Left lung (tissue), 10 donors: ENCODE results near the gene KRTAP10-1. TPM values are rescaled to one million over a fixed set of nuclear protein-coding genes. Genes with fewer than 3 reads are reported as not detected.

ENCODE experiments used
- ATAC-seq: fragments of 200-7000 bp; cut with Tn5 transposase; one replicate; pipeline ENCODE4 v1.9.1; 2020; ENCODE audit warnings: moderate library complexity
- DNase-seq, 4 donors: peaks; one replicate each; pipeline ENCODE4 v3.0.0-alpha.2; 2013 to 2020
- H3K27ac ChIP-seq, 2 donors: fragments of 200-600 bp; sonication (generic) in 1 of 2; one replicate each; pipeline versions ENCODE4 v1.5.0 to v1.8.0; 2020 to 2021
- H3K27me3 ChIP-seq, 2 donors: fragments of 200-600 bp; sonication (generic) in 1 of 2; one replicate each; pipeline versions ENCODE4 v1.5.0 to v1.8.0; 2020 to 2021
- H3K36me3 ChIP-seq, 2 donors: fragments of 200-600 bp; sonication (generic) in 1 of 2; one replicate each; pipeline versions ENCODE4 v1.5.0 to v1.8.0; 2020 to 2021
- H3K4me1 ChIP-seq, 2 donors: fragments of 200-600 bp; one replicate each; pipeline ENCODE4 v1.8.0; 2021
- H3K4me3 ChIP-seq, 2 donors: fragments of 200-600 bp; sonication (generic) in 1 of 2; one replicate each; pipeline versions ENCODE4 v1.5.0 to v1.8.0; 2020 to 2021; ENCODE audit warnings: mild to moderate bottlenecking in 1 of 2
- H3K9me3 ChIP-seq, 2 donors: fragments of 200-600 bp; sonication (generic) in 1 of 2; one replicate each; pipeline versions ENCODE4 v1.5.0 to v1.8.0; 2020 to 2021
- CTCF ChIP-seq, 2 donors: fragments of 200-600 bp; sonication (generic) in 1 of 2; IDR thresholded peaks; one replicate each; pipeline versions ENCODE4 v1.5.0 to v1.8.0; 2021; ENCODE audit warnings: antibody characterized with exemption in 2 of 2
- intact Hi-C, 2 donors: fragments of 100-400 bp; cut with DNase I; formaldehyde crosslinking; loops; one replicate each; pipeline versions ENCODE4 v1.11.2 to v1.14.2; 2022
- polyA plus RNA-seq, 6 donors: library from polyadenylated mRNA; unstranded; fragments of 120-200 nt; gene quantifications; one replicate each; pipeline ENCODE4 v1.2.1, GENCODE V29; 2013; ENCODE audit not compliant: insufficient read length in 6 of 6
- total RNA-seq, 2 donors: library from RNA; stranded (reverse); fragmentation: NEBNext Ultra II Directional; extraction: Animal tissue kit (Norgen Biotek cat#: 25700); gene quantifications; one replicate each; pipeline ENCODE4 v1.2.1, GENCODE V29; 2021
- donor health status: DM: no; HTN: yes; CAD: no.
- donor health status: DM: no; HTN: no; CAD: no.

Gene KRTAP10-1
- total and polyA plus RNA-seq, 8 donors: not detected

GRCh38 chr21:44557491-44558328 lies 17.7 kb upstream of the KRTAP10-1 start:
- H3K36me3 ChIP-seq: no peaks in the 10 kb centered on the region
- peaks cover 0 to 7% of the 10 kb centered on the region in 2 donors for H3K9me3 ChIP-seq
- intact Hi-C loops: no loop called here
- H3K27me3 ChIP-seq: peaks cover 4 to 36% of the 10 kb centered on the region in 2 donors
- DNase-seq (peak in 1 of 4 donors; percentile 70), ATAC-seq (no peak)
- H3K27ac ChIP-seq: no peak overlapping the region
- no peak overlapping the region for H3K4me3 ChIP-seq
- no peaks in the 10 kb centered on the region for H3K4me1 ChIP-seq
- no peak for TF ChIP-seq CTCF (IDR thresholded peaks at IDR 0.05)

- ATAC-seq (no peak), DNase-seq (peak in 1 of 4 donors; percentile 24)
- H3K4me3 ChIP-seq: no peak overlapping the region
- intact Hi-C loops: no loop called here
- H3K4me1 ChIP-seq: no peaks in the 10 kb centered on the region
- no peak overlapping the region for H3K27ac ChIP-seq
- peaks cover 4 to 44% of the 10 kb centered on the region in 2 donors for H3K27me3 ChIP-seq
- no peak for TF ChIP-seq CTCF (IDR thresholded peaks at IDR 0.05)
- no peaks in the 10 kb centered on the region for H3K36me3 ChIP-seq
- H3K9me3 ChIP-seq: peaks cover 0 to under 1% of the 10 kb centered on the region in 2 donors
Observed at GRCh38 chr21:44556879-44557278, 16.9 kb upstream of the KRTAP10-1 start.

- H3K4me3 ChIP-seq: no peak overlapping the region
- DNase-seq (peak in 1 of 4 donors; percentile 30), ATAC-seq (no peak)
Observed at GRCh38 chr21:44555200-44555875, 15.3 kb upstream of the KRTAP10-1 start.

GRCh38 chr21:44552681-44553080 lies 12.7 kb upstream of the KRTAP10-1 start:
- Histone ChIP-seq H3K27ac (no peak overlapping the region), H3K36me3 (no peaks in the 10 kb centered on the region), H3K4me1 (no peaks in the 10 kb centered on the region), H3K9me3 (no peaks in the 10 kb centered on the region), H3K4me3 (no peak overlapping the region), H3K27me3 (peaks cover 4 to 77% of the 10 kb centered on the region in 2 donors)
- DNase-seq (peak in 1 of 4 donors; percentile 26), ATAC-seq (no peak)
- intact Hi-C loops: no loop called here
- no peak for TF ChIP-seq CTCF (IDR thresholded peaks at IDR 0.05)

More at GRCh38 chr21:44555200-44555875, 15.3 kb upstream of the KRTAP10-1 start:
- H3K36me3 ChIP-seq: no peaks in the 10 kb centered on the region
- TF ChIP-seq CTCF (IDR thresholded peaks at IDR 0.05): no peak
- no peak overlapping the region for H3K27ac ChIP-seq
- no peaks in the 10 kb centered on the region for H3K4me1 ChIP-seq
- intact Hi-C loops: no loop called here
- H3K27me3 ChIP-seq: peaks cover 4 to 58% of the 10 kb centered on the region in 2 donors
- no peaks in the 10 kb centered on the region for H3K9me3 ChIP-seq

GRCh38 chr21:44552136-44552535 lies 12.1 kb upstream of the KRTAP10-1 start:
- intact Hi-C loops: no loop called here
- H3K27ac ChIP-seq: no peak overlapping the region
- H3K9me3 ChIP-seq: no peaks in the 10 kb centered on the region
- no peaks in the 10 kb centered on the region for H3K36me3 ChIP-seq
- H3K4me3 ChIP-seq: no peak overlapping the region
- TF ChIP-seq CTCF (IDR thresholded peaks at IDR 0.05): no peak
- ATAC-seq: no peak
- peak in 1 of 4 donors; percentile 37 for DNase-seq
- H3K4me1 ChIP-seq: no peaks in the 10 kb centered on the region
- H3K27me3 ChIP-seq: peaks cover under 1 to 76% of the 10 kb centered on the region in 2 donors
